SK-N-MC (cell line): Measurements from ENCODE around the gene ULK4.

ENCODE experiments used
- EZH2 ChIP-seq: fragments of 200-600 bp; sonication (generic); IDR thresholded peaks from one replicate; pipeline ENCODE4 v1.6.1; 2017; ENCODE audit warnings: antibody characterized with exemption
- POLR2AphosphoS5 ChIP-seq: IDR thresholded peaks from 2 replicates; pipeline ENCODE4 v1.6.1; 2012; ENCODE audit warnings: mild to moderate bottlenecking, low read depth, low read length, borderline replicate concordance

DNA sequence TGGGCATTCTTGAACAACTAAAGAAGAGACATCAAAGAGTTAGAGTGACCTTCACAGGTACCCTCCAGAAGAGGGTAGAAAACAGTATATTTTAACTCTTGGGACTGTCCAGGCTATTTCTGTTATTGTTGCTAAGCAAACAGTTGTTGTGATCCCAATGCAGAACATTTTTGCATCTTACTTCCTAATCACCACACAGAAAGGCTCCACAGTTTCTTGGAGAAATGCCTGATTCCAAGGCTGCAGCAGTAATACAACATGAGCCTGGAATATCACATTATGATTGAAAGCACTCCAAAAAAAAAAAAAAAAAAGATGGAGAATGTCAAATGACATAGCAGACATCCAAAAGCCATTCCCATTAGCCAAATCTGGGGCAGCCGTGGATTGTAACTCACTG, 567.0 kb downstream of the ULK4 start:
- no peak for TF ChIP-seq POLR2AphosphoS5
- no peak for TF ChIP-seq EZH2
